ENCODE results near the gene RNF121.

RNF121 gene

GRCh38 chr11:72015511-72016061, 86.7 kb downstream of the RNF121 start:
- Mint-ChIP-seq H3K4me1 (peaks cover 15% of the 10 kb centered on the region), H3K27ac (peak overlapping the region in 1 of 2 donors; percentile 60), H3K27me3 (no peaks in the 10 kb centered on the region), H3K4me3 (no peak overlapping the region), H3K9me3 (no peaks in the 10 kb centered on the region)
- ATAC-seq (no peak), DNase-seq (no peak)

DNA sequence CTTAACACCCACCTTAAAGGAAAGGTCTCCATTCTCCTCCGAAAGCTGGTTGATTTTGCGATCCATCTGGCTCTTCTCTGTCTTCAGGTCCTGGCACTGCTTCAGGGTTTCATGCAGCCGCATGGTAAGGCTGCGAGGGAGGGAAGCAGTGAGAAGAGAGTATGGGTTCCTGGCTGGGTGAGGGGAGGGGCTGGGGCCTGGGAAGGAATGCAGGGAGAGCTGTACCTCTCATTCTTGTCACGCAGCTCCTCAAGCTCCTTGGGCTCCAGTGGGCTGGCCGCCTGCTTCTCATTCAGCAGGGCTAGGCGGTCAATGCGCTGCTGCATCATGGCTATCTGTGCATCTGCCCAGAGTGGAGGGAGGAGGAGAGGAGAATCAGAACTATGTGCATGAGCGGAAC, 89.3 kb downstream of the RNF121 start:
- Mint-ChIP-seq H3K27me3 (no peaks in the 10 kb centered on the region), H3K9me3 (no peaks in the 10 kb centered on the region), H3K4me3 (no peak overlapping the region), H3K27ac (peak overlapping the region in 1 of 2 donors; percentile 30), H3K4me1 (peaks cover 13% of the 10 kb centered on the region)
- DNase-seq (no peak), ATAC-seq (no peak)

GRCh38 chr11:72023335-72023734, 94.5 kb downstream of the RNF121 start:
- DNase-seq (no peak), ATAC-seq (no peak)
- H3K4me1 Mint-ChIP-seq, result peaks cover 27% of the 10 kb centered on the region
- H3K27ac Mint-ChIP-seq, result peak overlapping the region in 1 of 2 donors; percentile 49
- H3K4me3 Mint-ChIP-seq, result no peak overlapping the region
- H3K27me3 Mint-ChIP-seq, result no peaks in the 10 kb centered on the region
- H3K9me3 Mint-ChIP-seq, result no peaks in the 10 kb centered on the region

DNA sequence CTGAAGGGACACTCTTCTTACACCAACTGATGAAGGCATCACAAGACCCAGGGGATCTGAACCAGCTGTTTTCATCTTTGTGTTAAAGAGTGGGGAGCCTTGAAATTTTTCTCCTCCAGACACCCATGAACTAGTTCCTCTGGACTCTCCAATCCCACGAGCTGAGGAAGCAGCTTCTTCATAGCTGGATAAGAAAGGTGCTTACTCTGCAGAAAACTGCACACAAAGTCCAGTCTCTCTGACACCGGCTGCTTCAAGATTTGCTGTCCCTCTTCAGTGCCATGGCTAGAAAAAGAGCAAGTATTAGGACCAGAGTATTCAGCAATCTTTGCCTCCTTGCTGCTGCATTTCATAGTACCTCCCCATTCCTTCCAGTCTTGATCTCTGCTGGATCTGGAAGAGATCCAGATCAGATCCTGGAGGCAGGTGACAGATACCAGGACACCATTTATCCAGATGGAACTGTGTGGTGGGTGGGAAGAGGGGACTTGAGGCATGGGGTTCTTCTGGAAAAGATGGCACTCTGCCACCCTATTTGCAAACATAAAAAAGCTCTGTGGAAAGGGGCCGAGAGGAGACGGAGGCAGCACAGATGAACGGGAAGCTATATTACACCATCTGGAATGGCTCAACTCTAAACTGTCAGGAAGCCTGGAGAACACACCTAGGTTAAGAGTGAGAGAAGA, 95.4 kb downstream of the RNF121 start:
- H3K27ac Mint-ChIP-seq, result peak overlapping the region; percentile 87 to 89
- H3K4me3 Mint-ChIP-seq, result no peak overlapping the region
- H3K27me3 Mint-ChIP-seq, result no peaks in the 10 kb centered on the region
- DNase-seq (no peak), ATAC-seq (no peak)
- H3K9me3 Mint-ChIP-seq, result no peaks in the 10 kb centered on the region
- H3K4me1 Mint-ChIP-seq, result peaks cover 35% of the 10 kb centered on the region

GRCh38 chr11:72026090-72026489, 97.2 kb downstream of the RNF121 start:
- Mint-ChIP-seq H3K27me3 (no peaks in the 10 kb centered on the region), H3K27ac (peak overlapping the region in 1 of 2 donors; percentile 73), H3K9me3 (no peaks in the 10 kb centered on the region), H3K4me3 (no peak overlapping the region), H3K4me1 (peaks cover 50% of the 10 kb centered on the region)
- ATAC-seq (no peak), DNase-seq (no peak)

DNA sequence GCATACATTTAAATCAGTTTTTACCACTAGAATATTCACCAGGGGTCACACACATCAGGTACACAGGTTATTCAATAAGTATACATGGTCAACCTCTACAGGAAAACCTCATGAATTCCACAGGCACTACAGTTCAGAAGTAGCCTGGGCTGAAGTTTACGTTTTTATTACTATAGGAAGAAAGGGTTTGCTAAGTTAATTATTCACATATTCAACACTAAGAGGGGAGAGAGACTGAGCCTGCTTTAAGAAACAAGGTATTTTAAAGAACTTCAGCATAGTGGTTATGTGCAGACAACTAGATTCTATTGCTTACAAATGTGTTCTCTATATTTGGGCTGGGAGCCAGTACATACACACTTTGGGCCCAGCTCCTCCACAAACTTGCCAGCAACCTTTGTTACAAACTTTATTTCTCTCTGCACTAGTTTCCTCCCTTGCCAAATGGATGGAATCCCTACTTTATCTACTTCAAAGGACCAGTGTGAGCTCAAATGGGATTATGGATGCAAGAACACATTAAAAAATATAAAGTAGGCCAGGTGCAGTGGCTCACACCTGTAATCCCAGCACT, 101.7 kb downstream of the RNF121 start:
- Mint-ChIP-seq H3K9me3 (no peaks in the 10 kb centered on the region), H3K4me1 (peaks cover 52% of the 10 kb centered on the region), H3K27me3 (no peaks in the 10 kb centered on the region), H3K4me3 (no peak overlapping the region), H3K27ac (peak overlapping the region; percentile 44 to 66)
- no peak for ATAC-seq
- no peak for DNase-seq

DNA sequence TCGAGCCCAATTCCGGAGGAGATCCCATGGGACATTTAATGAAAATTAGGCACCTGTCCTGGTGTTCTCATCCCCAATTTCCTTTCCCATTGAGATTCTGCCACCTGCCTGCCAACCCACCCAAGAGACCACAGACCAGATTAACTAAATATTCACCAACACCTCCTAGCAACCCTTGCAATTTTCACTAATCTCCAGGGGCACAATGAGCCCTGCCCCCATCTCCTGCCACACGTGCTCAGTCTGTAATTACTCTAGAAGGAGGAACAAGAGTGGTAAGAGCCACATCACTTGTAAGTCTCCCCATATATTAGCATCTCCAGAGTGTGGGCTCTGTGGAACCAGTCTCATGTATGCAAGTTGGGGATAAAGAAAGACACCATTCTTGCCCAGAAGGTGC, 107.8 kb downstream of the RNF121 start:
- Mint-ChIP-seq H3K9me3 (no peaks in the 10 kb centered on the region), H3K27me3 (no peaks in the 10 kb centered on the region), H3K4me1 (peaks cover 25% of the 10 kb centered on the region), H3K27ac (peak overlapping the region in 1 of 2 donors; percentile 74), H3K4me3 (peak overlapping the region in 1 of 2 donors; percentile 65)
- DNase-seq (no peak), ATAC-seq (no peak)

GRCh38 chr11:72037554-72038311, 108.9 kb downstream of the RNF121 start:
- DNase-seq, result no peak

DNA sequence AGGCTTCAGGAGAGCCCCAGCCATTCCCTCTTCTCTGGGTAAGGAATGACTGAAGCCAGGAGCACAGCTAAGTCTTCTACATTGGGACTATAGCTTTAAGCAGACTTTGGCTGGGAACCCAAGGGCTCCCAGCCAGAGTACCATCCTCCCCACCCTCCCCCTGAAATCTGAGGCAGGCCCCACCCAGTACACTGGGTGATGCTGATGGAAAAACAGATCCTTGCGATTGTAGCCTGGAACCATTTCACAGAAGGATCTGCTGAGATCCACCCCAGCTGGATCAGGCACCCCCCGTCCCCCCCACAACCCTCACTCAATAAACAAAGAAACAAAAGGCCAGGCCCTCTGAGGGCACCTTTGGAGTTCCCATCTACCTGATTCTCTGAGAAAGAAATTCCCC, 109.6 kb downstream of the RNF121 start:
- Mint-ChIP-seq H3K4me3 (no peak overlapping the region), H3K27me3 (no peaks in the 10 kb centered on the region), H3K4me1 (peaks cover 38% of the 10 kb centered on the region), H3K9me3 (no peaks in the 10 kb centered on the region), H3K27ac (peak overlapping the region in 1 of 2 donors; percentile 75)
- ATAC-seq, result no peak
- no peak for DNase-seq

More at GRCh38 chr11:72037554-72038311, 108.9 kb downstream of the RNF121 start:
- H3K4me1 Mint-ChIP-seq, result peaks cover 36% of the 10 kb centered on the region
- no peak for ATAC-seq
- peak overlapping the region; percentile 14 to 20 for H3K27ac Mint-ChIP-seq
- no peaks in the 10 kb centered on the region for H3K9me3 Mint-ChIP-seq
- no peak overlapping the region for H3K4me3 Mint-ChIP-seq
- no peaks in the 10 kb centered on the region for H3K27me3 Mint-ChIP-seq

GRCh38 chr11:72039031-72039855, 110.4 kb downstream of the RNF121 start:
- H3K27me3 Mint-ChIP-seq, result no peaks in the 10 kb centered on the region
- peaks cover 44% of the 10 kb centered on the region for H3K4me1 Mint-ChIP-seq
- H3K4me3 Mint-ChIP-seq, result no peak overlapping the region
- DNase-seq, result no peak
- no peaks in the 10 kb centered on the region for H3K9me3 Mint-ChIP-seq
- ATAC-seq, result no peak
- H3K27ac Mint-ChIP-seq, result no peak overlapping the region

- H3K9me3 Mint-ChIP-seq, result no peaks in the 10 kb centered on the region
- ATAC-seq, result peak; percentile 1
- H3K4me3 Mint-ChIP-seq, result no peak overlapping the region
- peaks cover 46% of the 10 kb centered on the region for H3K4me1 Mint-ChIP-seq
- no peak overlapping the region for H3K27ac Mint-ChIP-seq
- DNase-seq, result no peak
- no peaks in the 10 kb centered on the region for H3K27me3 Mint-ChIP-seq
These were observed 111.1 kb downstream of the RNF121 start for GRCh38 chr11:72039856-72040401.

GRCh38 chr11:72040491-72041363, 111.9 kb downstream of the RNF121 start:
- H3K4me3 Mint-ChIP-seq, result no peak overlapping the region
- DNase-seq, result peak; percentile 55 to 62
- no peaks in the 10 kb centered on the region for H3K27me3 Mint-ChIP-seq
- no peak overlapping the region for H3K27ac Mint-ChIP-seq
- H3K9me3 Mint-ChIP-seq, result no peaks in the 10 kb centered on the region
- H3K4me1 Mint-ChIP-seq, result peaks cover 45% of the 10 kb centered on the region
- ATAC-seq, result peak; percentile 79

DNA sequence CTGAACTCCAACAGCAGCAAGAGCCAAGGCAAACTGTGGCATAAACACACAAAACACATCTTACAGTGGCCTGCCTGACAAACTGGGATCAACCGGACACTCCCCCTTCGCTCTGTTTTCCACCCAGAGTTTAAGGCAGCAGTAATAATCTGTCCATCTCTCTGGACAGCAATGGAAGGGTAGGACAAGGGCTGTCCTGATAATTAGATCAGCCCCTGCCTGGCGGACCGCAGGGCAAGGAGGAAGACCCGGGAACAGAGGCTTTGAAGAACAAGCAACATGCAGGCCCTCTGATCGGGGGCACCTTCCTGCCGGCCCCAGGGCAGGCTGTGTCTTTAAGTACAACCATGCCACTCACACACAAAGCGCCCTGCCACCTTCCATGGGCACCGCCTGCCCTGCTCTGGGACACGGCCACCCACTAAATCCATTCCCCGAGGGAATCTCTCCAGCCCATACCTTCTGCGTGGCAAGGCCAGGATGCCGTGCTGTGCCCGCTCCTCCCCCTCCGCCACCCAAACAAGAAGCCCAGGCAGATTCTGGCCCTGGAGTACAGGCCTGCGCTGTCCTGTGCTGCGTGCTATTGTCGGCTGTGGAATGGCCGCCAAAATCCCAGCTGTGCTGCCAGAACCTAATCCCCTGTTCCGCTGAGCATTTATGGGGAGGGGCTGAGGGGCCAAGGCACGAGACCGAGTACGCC, 112.7 kb downstream of the RNF121 start:
- no peak overlapping the region for H3K4me3 Mint-ChIP-seq

More for the DNA sequence above, 112.7 kb downstream of the RNF121 start:
- Mint-ChIP-seq H3K9me3 (no peaks in the 10 kb centered on the region), H3K27ac (no peak overlapping the region), H3K27me3 (no peaks in the 10 kb centered on the region), H3K4me1 (peaks cover 39% of the 10 kb centered on the region)
- ATAC-seq (peak; percentile 65), DNase-seq (peak; percentile 41 to 48)

Measured in stimulated activated naive CD8-positive, alpha-beta T cell treated with anti-CD3 and anti-CD28 coated beads, Interleukin-15, amount 100 ng/mL, for 72 hours (primary cell).